Adrenal gland (tissue), 5 donors: ENCODE measurements around the gene VRK3.

ENCODE experiments used
- CTCF ChIP-seq, 6 experiments: fragments of 450-650 bp in 4 of 6; fragments of 200-600 bp in 2 of 6; sonication (generic) in 1 of 6; IDR thresholded peaks; 1 replicate in 5 of 6; 2 replicates in 1 of 6; pipeline versions ENCODE4 v1.5.1 to v1.8.0; 2016 to 2021; ENCODE audit warnings: antibody characterized with exemption in 6 of 6, mild to moderate bottlenecking in 2 of 6, moderate library complexity in 1 of 6
- POLR2A ChIP-seq, 2 donors: fragments of 450-650 bp; IDR thresholded peaks; one replicate each; pipeline ENCODE4 v1.6.1; 2017; ENCODE audit warnings: antibody characterized with exemption in 2 of 2, mild to moderate bottlenecking in 2 of 2, moderate library complexity in 1 of 2
- donor health status: DM: no; HTN: no; CAD: no.

GRCh38 chr19:50024719-50025021 lies 502 bp downstream of the VRK3 start:
- no peak for TF ChIP-seq POLR2A (IDR thresholded peaks at IDR 0.05)
- no peak for TF ChIP-seq CTCF (IDR thresholded peaks at IDR 0.05)
